MM.1S (cell line): ENCODE results near the gene NANS.
"Not testable (repeated sequence)": the region's sequence is repeated elsewhere in the genome, so short reads cannot be mapped to it uniquely, and the experiment has no call there.

ENCODE experiments used
- DNase-seq: peaks from one replicate; pipeline ENCODE4 v3.0.0-alpha.2; 2015
- H2AFZ ChIP-seq: fragments of 300-600 bp; sonication (generic); 2 replicates; pipeline ENCODE4 v1.6.0; 2016; ENCODE audit warnings: antibody characterized with exemption, low read length
- H3F3A ChIP-seq: fragments of 300-600 bp; sonication (generic); 2 replicates; pipeline ENCODE4 v1.6.1; 2016; ENCODE audit warnings: mild to moderate bottlenecking, antibody characterized with exemption, low read length, moderate library complexity, mixed read lengths; ENCODE audit not compliant: insufficient read depth
- H3K27ac ChIP-seq: fragments of 300-600 bp; sonication (generic); 2 replicates; pipeline ENCODE4 v1.5.1; 2016; ENCODE audit warnings: mild to moderate bottlenecking, low read length
- H3K27me3 ChIP-seq: fragments of 300-600 bp; sonication (generic); replicated peaks from 2 replicates; pipeline ENCODE4 v1.6.0; 2016; ENCODE audit warnings: low read length; ENCODE audit not compliant: insufficient read depth
- H3K36me3 ChIP-seq: fragments of 300-600 bp; sonication (generic); replicated peaks from 2 replicates; pipeline ENCODE4 v1.6.1; 2016; ENCODE audit warnings: mild to moderate bottlenecking, low read length, mixed read lengths; ENCODE audit not compliant: insufficient read depth
- H3K4me1 ChIP-seq: fragments of 300-600 bp; sonication (generic); 2 replicates; pipeline ENCODE4 v1.6.1; 2016; ENCODE audit warnings: low read length, mixed read lengths
- H3K4me2 ChIP-seq: fragments of 300-600 bp; sonication (generic); 2 replicates; pipeline ENCODE4 v1.6.0; 2016; ENCODE audit warnings: low read depth, low read length
- H3K4me3 ChIP-seq: fragments of 300-600 bp; sonication (generic); 2 replicates; pipeline ENCODE4 v1.5.1; 2016; ENCODE audit warnings: low read length, mixed read lengths
- H3K79me2 ChIP-seq: fragments of 300-600 bp; sonication (generic); 2 replicates; pipeline ENCODE4 v1.6.1; 2016; ENCODE audit warnings: mixed run types, low read length, mixed read lengths
- H3K9ac ChIP-seq: fragments of 300-600 bp; sonication (generic); 2 replicates; pipeline ENCODE4 v1.6.1; 2016; ENCODE audit warnings: low read length, mixed read lengths
- H3K9me2 ChIP-seq: fragments of 300-600 bp; sonication (generic); replicated peaks from 2 replicates; pipeline ENCODE4 v1.6.1; 2016; ENCODE audit warnings: mild to moderate bottlenecking, low read length, mixed read lengths; ENCODE audit not compliant: insufficient read depth
- H3K9me3 ChIP-seq: fragments of 300-600 bp; sonication (generic); replicated peaks from 2 replicates; pipeline ENCODE4 v1.6.1; 2016; ENCODE audit warnings: mild to moderate bottlenecking, low read length, mixed read lengths; ENCODE audit not compliant: insufficient read depth
- H4K20me1 ChIP-seq: fragments of 300-600 bp; sonication (generic); 2 replicates; pipeline ENCODE4 v1.6.1; 2016; ENCODE audit warnings: mild to moderate bottlenecking, low read length, moderate library complexity, mixed read lengths; ENCODE audit not compliant: insufficient read depth
- CTCF ChIP-seq: fragments of 300-600 bp; sonication (generic); IDR thresholded peaks from 2 replicates; pipeline ENCODE4 v1.5.1; 2016; ENCODE audit warnings: antibody characterized with exemption, low read length, mixed read lengths
- EZH2 ChIP-seq: fragments of 300-600 bp; sonication (generic); optimal IDR thresholded peaks from 2 replicates; pipeline ENCODE3; 2017; ENCODE audit warnings: low read depth, mild to moderate bottlenecking, antibody characterized with exemption, low read length, mixed read lengths
- EZH2phosphoT487 ChIP-seq: fragments of 300-600 bp; sonication (generic); IDR thresholded peaks from 2 replicates; pipeline ENCODE4 v1.6.1; 2018; ENCODE audit warnings: antibody characterized with exemption, low read length

Gene NANS

GRCh38 chr9:98087420-98088354, 31.2 kb downstream of the NANS start:
- no peak overlapping the region for H3K4me3 ChIP-seq
- no peak overlapping the region for H2AFZ ChIP-seq
- H3K9ac ChIP-seq, result no peak overlapping the region
- no peaks in the 10 kb centered on the region for H3K9me2 ChIP-seq
- H3K4me2 ChIP-seq, result no peak overlapping the region
- TF ChIP-seq EZH2phosphoT487, result no peak
- H3K27ac ChIP-seq, result no peak overlapping the region
- H3K36me3 ChIP-seq, result peaks cover 4% of the 10 kb centered on the region
- H3K9me3 ChIP-seq, result no peaks in the 10 kb centered on the region
- H4K20me1 ChIP-seq, result no peaks in the 10 kb centered on the region
- no peaks in the 10 kb centered on the region for H3K4me1 ChIP-seq
- no peak for DNase-seq
- H3F3A ChIP-seq, result no peaks in the 10 kb centered on the region
- H3K79me2 ChIP-seq, result no peaks in the 10 kb centered on the region
- no peaks in the 10 kb centered on the region for H3K27me3 ChIP-seq

DNA sequence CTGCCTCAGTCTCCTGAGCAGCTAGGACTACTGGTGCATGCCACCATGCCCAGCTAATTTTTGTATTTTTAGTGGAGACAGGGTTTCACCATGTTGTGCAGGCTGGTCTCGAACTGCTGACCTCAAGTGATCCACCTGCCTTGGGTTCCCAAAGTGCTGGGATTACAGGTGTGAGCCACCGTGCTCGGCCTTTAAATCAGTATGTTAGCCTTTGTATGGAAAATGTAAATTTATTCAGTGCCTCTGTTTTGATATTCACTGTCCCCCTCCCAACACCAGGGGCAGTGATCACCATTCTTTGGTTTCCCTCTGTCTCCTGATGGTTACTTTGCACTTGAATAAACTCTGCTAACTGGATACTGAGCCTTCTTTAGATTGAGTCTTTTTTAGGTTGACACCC, 34.1 kb downstream of the NANS start:
- H3F3A ChIP-seq, DNase-seq, H2AFZ ChIP-seq, H3K79me2 ChIP-seq, H3K36me3 ChIP-seq, H3K27ac ChIP-seq, H3K4me3 ChIP-seq, H3K4me1 ChIP-seq, H4K20me1 ChIP-seq, H3K27me3 ChIP-seq, H3K4me2 ChIP-seq, H3K9ac ChIP-seq, H3K9me3 ChIP-seq, H3K9me2 ChIP-seq: not testable (repeated sequence)

- no peak overlapping the region for H3K9ac ChIP-seq
- DNase-seq, result no peak
- no peak overlapping the region for H3K4me2 ChIP-seq
Observed at GRCh38 chr9:98091735-98092612, 35.4 kb downstream of the NANS start.

GRCh38 chr9:98092613-98092931, 36.0 kb downstream of the NANS start:
- Histone ChIP-seq H3K9ac (no peak overlapping the region), H3K36me3 (no peaks in the 10 kb centered on the region), H3K4me3 (no peak overlapping the region), H3K4me1 (peaks cover under 1% of the 10 kb centered on the region; the same call in 1 of the 2 replicates), H3K27me3 (no peaks in the 10 kb centered on the region), H2AFZ (no peak overlapping the region), H3F3A (no peaks in the 10 kb centered on the region), H3K27ac (no peak overlapping the region), H3K9me2 (no peaks in the 10 kb centered on the region), H3K4me2 (no peak overlapping the region), H3K9me3 (no peaks in the 10 kb centered on the region), H3K79me2 (no peaks in the 10 kb centered on the region), H4K20me1 (no peaks in the 10 kb centered on the region)
- TF ChIP-seq EZH2, result no peak
- TF ChIP-seq EZH2phosphoT487, result no peak
- no peak for TF ChIP-seq CTCF
- DNase-seq, result no peak

More at GRCh38 chr9:98091735-98092612, 35.4 kb downstream of the NANS start:
- Histone ChIP-seq H3K4me3 (no peak overlapping the region), H3K27me3 (no peaks in the 10 kb centered on the region), H3K4me1 (no peaks in the 10 kb centered on the region), H3K9me2 (no peaks in the 10 kb centered on the region), H2AFZ (no peak overlapping the region), H3K27ac (no peak overlapping the region), H3K79me2 (no peaks in the 10 kb centered on the region), H3F3A (no peaks in the 10 kb centered on the region), H4K20me1 (no peaks in the 10 kb centered on the region), H3K9me3 (no peaks in the 10 kb centered on the region), H3K36me3 (no peaks in the 10 kb centered on the region)
- TF ChIP-seq EZH2phosphoT487 (no peak), CTCF (no peak), EZH2 (no peak)
